Neural progenitor cell (in vitro differentiated cells): Measurements from ENCODE around the gene GPR15.

ENCODE experiments used
- EZH2 ChIP-seq: fragments of 200-600 bp; sonication (generic); IDR thresholded peaks from 2 replicates; pipeline ENCODE4 v1.6.1; 2017; ENCODE audit warnings: antibody characterized with exemption, mild to moderate bottlenecking, moderate library complexity
- TF ChIP-seq, protein P1 (sequence below): fragments of 200-600 bp; sonication (generic); IDR thresholded peaks from 2 replicates; pipeline ENCODE4 v1.5.1; 2017; ENCODE audit warnings: antibody characterized with exemption, mild to moderate bottlenecking

DNA sequence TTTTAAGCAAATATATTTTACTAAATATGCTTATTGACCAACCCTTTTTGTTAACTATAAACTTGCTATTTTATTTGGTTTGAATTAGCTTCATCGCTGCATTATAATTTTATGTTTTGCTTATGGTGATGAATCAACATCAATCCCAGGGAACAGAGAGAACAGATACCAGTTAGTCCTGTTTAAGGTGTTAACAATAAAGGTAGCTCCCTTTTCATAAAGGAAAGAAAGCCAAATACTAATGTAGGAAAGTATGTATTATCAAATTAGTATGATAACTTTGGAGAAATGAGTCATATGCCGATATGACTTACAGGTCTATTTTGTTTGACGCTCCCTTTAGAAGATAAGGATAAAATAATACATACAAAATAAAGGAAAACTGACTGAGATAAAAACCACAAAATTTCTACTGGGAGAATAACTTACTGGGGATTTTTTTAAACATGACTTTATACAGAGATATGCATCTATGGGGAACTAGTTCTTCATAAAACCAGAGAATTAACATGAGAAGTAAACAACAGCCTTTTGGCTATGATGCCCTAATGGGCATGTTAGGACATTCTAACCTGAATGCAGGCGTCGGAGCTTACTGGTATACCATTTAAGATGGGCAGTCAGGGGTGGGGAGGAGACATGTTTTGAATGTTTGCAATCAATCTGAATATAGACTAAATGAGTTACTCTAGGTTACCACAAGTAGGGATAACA is 29.8 kb upstream of the GPR15 start:
- TF ChIP-seq EZH2 = no peak
- TF ChIP-seq, protein P1, sequence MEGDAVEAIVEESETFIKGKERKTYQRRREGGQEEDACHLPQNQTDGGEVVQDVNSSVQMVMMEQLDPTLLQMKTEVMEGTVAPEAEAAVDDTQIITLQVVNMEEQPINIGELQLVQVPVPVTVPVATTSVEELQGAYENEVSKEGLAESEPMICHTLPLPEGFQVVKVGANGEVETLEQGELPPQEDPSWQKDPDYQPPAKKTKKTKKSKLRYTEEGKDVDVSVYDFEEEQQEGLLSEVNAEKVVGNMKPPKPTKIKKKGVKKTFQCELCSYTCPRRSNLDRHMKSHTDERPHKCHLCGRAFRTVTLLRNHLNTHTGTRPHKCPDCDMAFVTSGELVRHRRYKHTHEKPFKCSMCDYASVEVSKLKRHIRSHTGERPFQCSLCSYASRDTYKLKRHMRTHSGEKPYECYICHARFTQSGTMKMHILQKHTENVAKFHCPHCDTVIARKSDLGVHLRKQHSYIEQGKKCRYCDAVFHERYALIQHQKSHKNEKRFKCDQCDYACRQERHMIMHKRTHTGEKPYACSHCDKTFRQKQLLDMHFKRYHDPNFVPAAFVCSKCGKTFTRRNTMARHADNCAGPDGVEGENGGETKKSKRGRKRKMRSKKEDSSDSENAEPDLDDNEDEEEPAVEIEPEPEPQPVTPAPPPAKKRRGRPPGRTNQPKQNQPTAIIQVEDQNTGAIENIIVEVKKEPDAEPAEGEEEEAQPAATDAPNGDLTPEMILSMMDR = no peak
